Measurements from ENCODE around the gene PLEKHA6.

DNA sequence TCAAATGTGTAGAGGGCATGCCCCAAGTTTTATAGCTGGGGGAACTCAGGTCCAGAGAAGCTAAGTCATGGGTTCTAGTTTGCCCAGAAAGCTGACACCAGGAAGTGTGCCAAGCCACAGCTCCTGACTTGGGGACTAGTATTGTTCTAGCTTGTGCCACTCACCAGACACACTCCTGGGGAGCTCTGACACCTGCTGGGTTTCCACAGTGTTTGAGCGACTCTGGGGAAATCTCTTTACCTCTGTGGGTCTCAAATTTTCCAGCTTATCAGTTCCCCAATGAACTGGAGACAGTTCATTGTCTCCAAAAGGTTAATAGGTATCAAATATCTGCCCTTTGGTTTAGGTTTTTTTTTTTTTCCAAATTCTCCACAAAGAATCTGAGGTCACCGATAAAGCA lies 167.7 kb downstream of the PLEKHA6 start:
- TF ChIP-seq, protein P1, sequence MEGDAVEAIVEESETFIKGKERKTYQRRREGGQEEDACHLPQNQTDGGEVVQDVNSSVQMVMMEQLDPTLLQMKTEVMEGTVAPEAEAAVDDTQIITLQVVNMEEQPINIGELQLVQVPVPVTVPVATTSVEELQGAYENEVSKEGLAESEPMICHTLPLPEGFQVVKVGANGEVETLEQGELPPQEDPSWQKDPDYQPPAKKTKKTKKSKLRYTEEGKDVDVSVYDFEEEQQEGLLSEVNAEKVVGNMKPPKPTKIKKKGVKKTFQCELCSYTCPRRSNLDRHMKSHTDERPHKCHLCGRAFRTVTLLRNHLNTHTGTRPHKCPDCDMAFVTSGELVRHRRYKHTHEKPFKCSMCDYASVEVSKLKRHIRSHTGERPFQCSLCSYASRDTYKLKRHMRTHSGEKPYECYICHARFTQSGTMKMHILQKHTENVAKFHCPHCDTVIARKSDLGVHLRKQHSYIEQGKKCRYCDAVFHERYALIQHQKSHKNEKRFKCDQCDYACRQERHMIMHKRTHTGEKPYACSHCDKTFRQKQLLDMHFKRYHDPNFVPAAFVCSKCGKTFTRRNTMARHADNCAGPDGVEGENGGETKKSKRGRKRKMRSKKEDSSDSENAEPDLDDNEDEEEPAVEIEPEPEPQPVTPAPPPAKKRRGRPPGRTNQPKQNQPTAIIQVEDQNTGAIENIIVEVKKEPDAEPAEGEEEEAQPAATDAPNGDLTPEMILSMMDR (conservative IDR thresholded peaks at IDR 0.05; ENCODE audit: low read depth in 2 of 2) = no peak
- TF ChIP-seq POLR2AphosphoS5 (IDR thresholded peaks at IDR 0.05; ENCODE audit: low read depth) = no peak
- no peak for TF ChIP-seq EZH2 (IDR thresholded peaks at IDR 0.05; ENCODE audit: low read depth, unreplicated experiment)
- no peak for TF ChIP-seq CREB1 (CRISPR knock-in tag; IDR thresholded peaks at IDR 0.05; ENCODE audit: low read depth)
- TF ChIP-seq, protein P2, sequence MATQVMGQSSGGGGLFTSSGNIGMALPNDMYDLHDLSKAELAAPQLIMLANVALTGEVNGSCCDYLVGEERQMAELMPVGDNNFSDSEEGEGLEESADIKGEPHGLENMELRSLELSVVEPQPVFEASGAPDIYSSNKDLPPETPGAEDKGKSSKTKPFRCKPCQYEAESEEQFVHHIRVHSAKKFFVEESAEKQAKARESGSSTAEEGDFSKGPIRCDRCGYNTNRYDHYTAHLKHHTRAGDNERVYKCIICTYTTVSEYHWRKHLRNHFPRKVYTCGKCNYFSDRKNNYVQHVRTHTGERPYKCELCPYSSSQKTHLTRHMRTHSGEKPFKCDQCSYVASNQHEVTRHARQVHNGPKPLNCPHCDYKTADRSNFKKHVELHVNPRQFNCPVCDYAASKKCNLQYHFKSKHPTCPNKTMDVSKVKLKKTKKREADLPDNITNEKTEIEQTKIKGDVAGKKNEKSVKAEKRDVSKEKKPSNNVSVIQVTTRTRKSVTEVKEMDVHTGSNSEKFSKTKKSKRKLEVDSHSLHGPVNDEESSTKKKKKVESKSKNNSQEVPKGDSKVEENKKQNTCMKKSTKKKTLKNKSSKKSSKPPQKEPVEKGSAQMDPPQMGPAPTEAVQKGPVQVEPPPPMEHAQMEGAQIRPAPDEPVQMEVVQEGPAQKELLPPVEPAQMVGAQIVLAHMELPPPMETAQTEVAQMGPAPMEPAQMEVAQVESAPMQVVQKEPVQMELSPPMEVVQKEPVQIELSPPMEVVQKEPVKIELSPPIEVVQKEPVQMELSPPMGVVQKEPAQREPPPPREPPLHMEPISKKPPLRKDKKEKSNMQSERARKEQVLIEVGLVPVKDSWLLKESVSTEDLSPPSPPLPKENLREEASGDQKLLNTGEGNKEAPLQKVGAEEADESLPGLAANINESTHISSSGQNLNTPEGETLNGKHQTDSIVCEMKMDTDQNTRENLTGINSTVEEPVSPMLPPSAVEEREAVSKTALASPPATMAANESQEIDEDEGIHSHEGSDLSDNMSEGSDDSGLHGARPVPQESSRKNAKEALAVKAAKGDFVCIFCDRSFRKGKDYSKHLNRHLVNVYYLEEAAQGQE (IDR thresholded peaks at IDR 0.05; ENCODE audit: unreplicated experiment) = no peak
- TF ChIP-seq EZH2phosphoT487 (IDR thresholded peaks at IDR 0.05; ENCODE audit: unreplicated experiment) = no peak

All from GM23338 (cell line).